Activated CD4-positive, alpha-beta T cell treated with anti-CD3 and anti-CD28 coated beads, Interleukin-2, amount 10 ng/mL, durations not matched to agents 7 days and 5 days (primary cell): ENCODE results near the gene CD82. TPM values are rescaled to one million over a fixed set of nuclear protein-coding genes. Genes with fewer than 3 reads are reported as not detected.

Source experiments
- CTCF ChIA-PET: fragments of 350-600 bp; sonication (Branson Sonifier 250); formaldehyde crosslinking; loops from one replicate; lab custom pipeline; 2021; ENCODE audit warnings: antibody characterized with exemption; lab: Charles Lee
- POLR2A ChIA-PET: fragments of 350-600 bp; sonication (Branson Sonifier 250); formaldehyde crosslinking; loops from one replicate; lab custom pipeline; 2021; ENCODE audit warnings: antibody characterized with exemption; lab: Charles Lee
- DNase-seq: peaks from one replicate; pipeline ENCODE4 v3.0.0-alpha.2; 2020
- H3K27ac Mint-ChIP-seq: one replicate; pipeline ENCODE4 v1.8.0; 2021; ENCODE audit warnings: mild to moderate bottlenecking, moderate library complexity, mixed read lengths
- H3K27me3 Mint-ChIP-seq: one replicate; pipeline ENCODE4 v1.8.0; 2021; ENCODE audit warnings: mixed read lengths
- H3K36me3 Mint-ChIP-seq: one replicate; pipeline ENCODE4 v1.8.0; 2021; ENCODE audit warnings: low read depth, mixed read lengths
- H3K4me1 Mint-ChIP-seq: one replicate; pipeline ENCODE4 v1.8.0; 2021; ENCODE audit warnings: mixed read lengths
- H3K4me3 Mint-ChIP-seq: one replicate; pipeline ENCODE4 v1.8.0; 2021; ENCODE audit warnings: mild to moderate bottlenecking, moderate library complexity, mixed read lengths
- H3K9me3 Mint-ChIP-seq: one replicate; pipeline ENCODE4 v1.8.0; 2021; ENCODE audit warnings: mixed read lengths
- total RNA-seq, 2 experiments: library from RNA; stranded (reverse); gene quantifications; one replicate each; pipeline ENCODE4 v1.2.3, GENCODE V29; 2021

The CD82 gene
- total RNA-seq, 2 experiments from 2014 or later: 126 to 128 TPM

DNA sequence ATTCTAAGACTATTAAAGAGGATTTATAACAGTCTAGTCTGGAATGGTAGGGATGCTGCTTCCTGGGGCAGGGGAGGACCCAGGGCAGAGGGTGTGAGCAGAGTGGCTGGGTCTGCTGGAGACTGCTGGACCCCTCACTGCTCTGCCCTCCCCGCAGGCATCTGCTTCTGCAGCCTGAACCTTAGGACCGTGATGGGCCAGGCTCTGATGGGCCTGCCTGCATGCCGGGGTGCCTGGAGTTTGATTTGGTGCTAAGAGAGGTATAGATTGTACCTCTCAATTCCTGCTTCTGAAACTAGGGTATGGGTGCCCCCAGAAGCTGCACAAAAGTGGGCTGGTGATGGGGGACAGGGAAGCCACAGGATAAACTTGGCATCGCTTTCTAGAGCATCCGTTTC is 54.9 kb downstream of the CD82 start:
- ChIA-PET POLR2A (no interaction called here), CTCF (interaction anchor here (0.5 to 2.3 kb wide), 4 partner anchors 24 to 1240 kb away, joined by 3 to 9 read pairs (median 4); no protein-coding TSS in a partner anchor)
- no peaks in the 10 kb centered on the region for H3K9me3 Mint-ChIP-seq
- no peaks in the 10 kb centered on the region for H3K27me3 Mint-ChIP-seq
- peaks cover 27% of the 10 kb centered on the region for H3K4me1 Mint-ChIP-seq
- no peak for DNase-seq
- no peak overlapping the region for H3K27ac Mint-ChIP-seq
- H3K36me3 Mint-ChIP-seq: peaks cover 18% of the 10 kb centered on the region
- no peak overlapping the region for H3K4me3 Mint-ChIP-seq

DNA sequence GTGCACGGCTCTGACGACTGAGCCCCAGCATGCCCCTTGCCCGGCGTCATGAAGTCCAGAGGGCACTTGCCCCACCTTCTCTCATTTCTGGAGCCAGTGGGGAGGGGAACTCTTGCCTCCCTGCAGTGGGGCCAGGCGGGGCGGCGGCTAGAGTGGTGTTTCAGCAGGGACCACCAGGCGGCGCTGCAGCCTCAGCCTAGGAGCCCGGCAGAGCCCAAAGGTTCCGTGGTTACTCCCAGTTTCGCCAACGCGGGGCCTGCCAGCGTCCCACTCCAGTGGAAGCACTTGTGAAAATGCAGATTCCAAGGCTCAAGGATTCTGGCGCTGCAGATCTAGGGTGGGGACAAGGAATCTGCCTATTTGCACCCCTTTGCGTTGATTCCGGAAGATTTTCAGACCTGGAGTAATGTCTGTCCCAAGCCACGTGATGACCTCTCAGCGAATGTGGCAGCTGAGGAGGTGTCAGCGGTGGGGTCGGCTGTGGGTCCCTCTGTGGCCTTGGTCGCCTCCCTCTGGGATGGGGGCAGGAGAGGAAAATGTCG is 55.7 kb downstream of the CD82 start:
- no peak overlapping the region for H3K27ac Mint-ChIP-seq

DNA sequence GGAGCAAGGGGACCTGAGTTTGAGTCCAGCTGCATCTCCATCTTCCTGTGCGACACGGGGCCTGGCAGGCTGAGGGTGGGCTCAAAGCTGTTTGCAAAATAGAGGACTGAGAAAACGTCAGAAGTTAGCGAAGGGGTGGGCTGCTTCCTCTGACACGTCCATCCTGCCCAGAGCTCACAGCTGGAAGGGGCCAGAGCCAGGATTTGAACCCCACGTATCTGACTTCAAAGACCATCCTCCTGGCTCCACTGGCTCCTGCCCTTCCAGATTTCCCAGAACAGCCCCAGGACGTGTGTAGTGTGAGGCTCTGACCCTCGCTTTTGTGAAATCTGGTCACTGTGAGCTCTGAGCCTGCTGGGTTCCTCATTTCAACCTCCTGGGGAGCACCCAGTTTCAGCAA is 56.3 kb downstream of the CD82 start:
- ChIA-PET CTCF (interaction anchor here (0.7 to 2.3 kb wide), 5 partner anchors 10 to 63 kb away, joined by 3 to 11 read pairs (median 4); no protein-coding TSS in a partner anchor), POLR2A (no interaction called here)

More for the DNA sequence above, 55.7 kb downstream of the CD82 start:
- Mint-ChIP-seq H3K9me3 (no peaks in the 10 kb centered on the region), H3K4me3 (no peak overlapping the region), H3K36me3 (peaks cover 10% of the 10 kb centered on the region), H3K4me1 (peaks cover 24% of the 10 kb centered on the region), H3K27me3 (no peaks in the 10 kb centered on the region)
- DNase-seq: peak; percentile 55
- ChIA-PET POLR2A (no interaction called here), CTCF (interaction anchor here (0.7 to 2.3 kb wide), 4 partner anchors 9 to 63 kb away, joined by 3 to 11 read pairs (median 6); no protein-coding TSS in a partner anchor)

DNA sequence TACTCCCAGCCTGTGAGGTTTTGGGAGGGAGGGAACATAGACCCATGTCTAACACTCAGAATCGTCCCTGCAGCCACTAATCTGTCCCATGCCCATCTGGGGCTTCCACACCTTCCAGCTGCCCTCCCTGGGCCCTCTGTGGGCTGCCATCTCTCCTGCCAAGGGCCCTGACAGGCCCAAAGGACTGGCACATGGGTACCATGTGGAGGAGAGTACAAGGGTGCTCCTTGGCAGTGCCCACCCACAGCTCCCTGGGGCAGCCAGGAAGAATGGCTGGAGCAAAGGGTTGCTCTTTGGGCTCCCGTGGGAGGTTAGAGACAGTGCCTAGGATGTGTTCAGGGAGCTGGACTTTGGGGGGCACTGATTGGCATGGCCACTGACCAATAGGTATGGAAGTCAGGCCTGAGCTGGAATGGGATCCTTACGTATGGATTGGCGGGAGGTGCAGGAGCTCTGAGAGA is 56.8 kb downstream of the CD82 start:
- Mint-ChIP-seq H3K4me3 (no peak overlapping the region), H3K4me1 (peaks cover 18% of the 10 kb centered on the region), H3K9me3 (no peaks in the 10 kb centered on the region), H3K36me3 (peaks cover 6% of the 10 kb centered on the region), H3K27ac (no peak overlapping the region), H3K27me3 (no peaks in the 10 kb centered on the region)
- DNase-seq: peak; percentile 3
- ChIA-PET POLR2A (no interaction called here), CTCF (interaction anchor here (0.7 to 2.3 kb wide), 7 partner anchors 10 to 265 kb away, joined by 3 to 11 read pairs (median 3); no protein-coding TSS in a partner anchor)

More for the DNA sequence above, 56.3 kb downstream of the CD82 start:
- Mint-ChIP-seq H3K4me1 (peaks cover 20% of the 10 kb centered on the region), H3K4me3 (no peak overlapping the region), H3K36me3 (peaks cover 9% of the 10 kb centered on the region), H3K27me3 (no peaks in the 10 kb centered on the region), H3K9me3 (no peaks in the 10 kb centered on the region), H3K27ac (no peak overlapping the region)
- DNase-seq: no peak

DNA sequence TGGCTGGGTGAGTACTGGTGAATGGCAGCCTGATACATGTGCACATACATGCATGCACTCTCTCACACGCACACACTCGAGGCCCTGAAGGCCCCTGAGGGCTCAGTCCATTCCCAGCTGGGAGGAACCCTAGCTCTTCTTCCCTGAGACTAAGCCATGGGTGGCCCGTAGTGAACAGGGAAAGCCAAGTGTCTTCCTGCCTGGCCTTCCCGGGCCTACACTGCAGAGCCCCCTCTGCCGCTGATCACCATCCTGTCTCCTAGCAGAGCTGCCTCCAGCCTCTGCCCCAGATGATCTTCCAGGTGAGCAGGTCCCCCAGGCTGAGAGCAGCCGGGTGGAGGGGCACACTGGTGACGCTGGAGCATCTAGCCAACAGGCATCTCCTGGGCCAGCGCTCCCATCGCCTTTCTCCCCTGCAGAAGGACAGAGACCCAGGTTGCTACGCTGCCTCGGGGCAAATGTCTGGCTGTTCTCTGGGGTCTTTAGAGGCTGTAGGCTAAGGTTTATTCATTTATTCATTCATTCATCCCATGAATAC is 57.3 kb downstream of the CD82 start:
- H3K4me3 Mint-ChIP-seq: no peak overlapping the region
- CTCF ChIA-PET: interaction anchor here (0.7 to 2.2 kb wide), 5 partner anchors 10 to 264 kb away, joined by 3 to 11 read pairs (median 3); no protein-coding TSS in a partner anchor
- POLR2A ChIA-PET: no interaction called here
- H3K36me3 Mint-ChIP-seq: peaks cover 6% of the 10 kb centered on the region
- peaks cover 18% of the 10 kb centered on the region for H3K4me1 Mint-ChIP-seq
- H3K9me3 Mint-ChIP-seq: no peaks in the 10 kb centered on the region
- peak; percentile 4 for DNase-seq
- H3K27me3 Mint-ChIP-seq: no peaks in the 10 kb centered on the region
- H3K27ac Mint-ChIP-seq: no peak overlapping the region

DNA sequence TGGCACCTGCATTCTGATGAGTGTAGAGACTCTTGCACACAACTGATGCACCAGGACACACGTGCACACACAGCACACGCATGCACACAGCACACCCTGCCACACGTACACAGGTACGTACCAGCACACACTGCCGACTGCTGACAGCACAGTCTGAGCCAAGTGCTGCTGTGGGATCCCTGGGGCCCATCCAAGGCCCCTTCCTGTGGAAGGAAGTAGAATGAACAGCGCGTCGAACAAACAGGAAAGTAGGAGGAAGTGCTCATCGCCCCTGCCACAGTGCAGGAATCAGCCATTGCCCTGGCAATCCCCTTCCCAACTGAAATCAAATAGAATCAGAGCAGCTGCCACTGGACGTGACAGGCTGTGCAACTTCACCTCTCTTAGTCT is 57.9 kb downstream of the CD82 start:
- peak; percentile 5 for DNase-seq
- ChIA-PET POLR2A (no interaction called here), CTCF (interaction anchor here (1.7 to 2.2 kb wide), 3 partner anchors 11 to 65 kb away, joined by 3 to 11 read pairs (median 4); no protein-coding TSS in a partner anchor)
- H3K36me3 Mint-ChIP-seq: peaks cover 6% of the 10 kb centered on the region
- no peaks in the 10 kb centered on the region for H3K9me3 Mint-ChIP-seq
- H3K27me3 Mint-ChIP-seq: no peaks in the 10 kb centered on the region
- peaks cover 18% of the 10 kb centered on the region for H3K4me1 Mint-ChIP-seq
- peak overlapping the region; percentile 5 for H3K27ac Mint-ChIP-seq
- H3K4me3 Mint-ChIP-seq: no peak overlapping the region

DNA sequence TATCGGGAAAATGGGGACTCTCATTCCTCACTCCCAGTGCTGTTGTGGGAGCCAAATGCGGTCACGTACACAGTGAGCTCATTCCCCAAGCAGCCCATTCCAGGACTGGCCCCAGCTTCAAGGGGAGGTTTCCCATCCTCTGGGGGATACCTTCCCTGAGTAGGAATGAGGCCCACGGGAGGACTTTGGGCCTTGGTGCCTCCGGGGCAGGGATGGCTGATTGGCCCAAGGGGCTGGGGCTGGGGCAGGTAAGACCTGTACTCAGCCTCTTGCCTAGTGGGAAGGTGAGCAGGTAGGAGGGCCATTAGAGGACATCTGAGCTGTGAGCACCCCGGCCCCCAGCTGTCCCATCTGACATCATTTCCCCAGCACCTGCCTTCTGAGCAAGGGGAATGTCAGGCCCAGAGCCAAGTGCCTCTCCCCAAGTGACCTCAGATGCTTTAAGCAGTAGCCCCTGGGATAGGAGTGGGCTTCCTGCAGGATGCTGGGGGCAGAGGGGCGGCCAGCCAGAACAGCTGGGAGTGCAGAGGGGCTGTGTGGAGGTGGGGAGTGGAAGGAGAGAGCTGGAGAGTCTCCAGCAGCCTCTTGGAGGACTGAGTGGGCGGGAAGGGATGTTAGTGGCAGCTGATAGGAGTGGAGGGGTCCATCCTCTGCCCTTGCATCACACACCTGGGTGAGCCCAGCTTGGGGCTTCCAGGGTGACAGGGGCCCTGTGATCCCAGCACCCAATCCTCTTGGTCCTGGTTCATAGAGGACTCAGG is 58.4 kb downstream of the CD82 start:
- CTCF ChIA-PET: interaction anchor here (0.5 to 1.7 kb wide), 5 partner anchors 9 to 171 kb away, joined by 3 read pairs; no protein-coding TSS in a partner anchor
- Mint-ChIP-seq H3K4me3 (no peak overlapping the region), H3K9me3 (no peaks in the 10 kb centered on the region), H3K4me1 (peaks cover 18% of the 10 kb centered on the region), H3K27ac (peak overlapping the region; percentile 43), H3K36me3 (peaks cover 6% of the 10 kb centered on the region), H3K27me3 (no peaks in the 10 kb centered on the region)
- peak; percentile 5 for DNase-seq
- POLR2A ChIA-PET: no interaction called here

DNA sequence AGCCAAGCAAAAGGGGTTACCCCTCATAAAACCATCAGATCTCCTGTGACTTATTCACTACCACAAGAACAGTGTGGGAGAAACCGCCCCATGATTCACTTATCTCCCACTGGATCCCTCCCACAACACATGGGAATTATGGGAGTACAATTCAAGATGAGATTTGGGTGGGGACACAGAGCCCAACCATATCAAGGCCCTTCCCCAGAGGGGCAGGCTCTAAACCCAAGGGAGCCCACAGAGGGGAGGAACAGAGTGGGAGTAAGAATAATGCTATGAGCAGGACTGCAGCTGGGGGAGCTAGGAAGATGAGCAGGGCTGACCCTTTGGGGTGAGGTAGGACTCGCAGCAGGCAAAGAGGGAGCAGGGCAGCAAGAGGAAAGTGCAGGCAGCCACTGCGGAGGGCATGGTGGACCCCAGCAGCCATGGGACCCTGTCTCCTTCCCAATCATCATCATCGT is 59.3 kb downstream of the CD82 start:
- Mint-ChIP-seq H3K9me3 (no peaks in the 10 kb centered on the region), H3K27ac (no peak overlapping the region), H3K4me3 (no peak overlapping the region), H3K27me3 (no peaks in the 10 kb centered on the region), H3K4me1 (peaks cover 18% of the 10 kb centered on the region), H3K36me3 (peaks cover 5% of the 10 kb centered on the region)
- ChIA-PET CTCF (interaction anchor here (0.6 to 1.7 kb wide), 7 partner anchors 8 to 271 kb away, joined by 3 to 6 read pairs (median 3); no protein-coding TSS in a partner anchor), POLR2A (interaction anchor here (0.6 kb wide), 1 partner anchor 1112 kb away, joined by 3 read pairs; no protein-coding TSS in a partner anchor)
- peak; percentile 5 for DNase-seq

DNA sequence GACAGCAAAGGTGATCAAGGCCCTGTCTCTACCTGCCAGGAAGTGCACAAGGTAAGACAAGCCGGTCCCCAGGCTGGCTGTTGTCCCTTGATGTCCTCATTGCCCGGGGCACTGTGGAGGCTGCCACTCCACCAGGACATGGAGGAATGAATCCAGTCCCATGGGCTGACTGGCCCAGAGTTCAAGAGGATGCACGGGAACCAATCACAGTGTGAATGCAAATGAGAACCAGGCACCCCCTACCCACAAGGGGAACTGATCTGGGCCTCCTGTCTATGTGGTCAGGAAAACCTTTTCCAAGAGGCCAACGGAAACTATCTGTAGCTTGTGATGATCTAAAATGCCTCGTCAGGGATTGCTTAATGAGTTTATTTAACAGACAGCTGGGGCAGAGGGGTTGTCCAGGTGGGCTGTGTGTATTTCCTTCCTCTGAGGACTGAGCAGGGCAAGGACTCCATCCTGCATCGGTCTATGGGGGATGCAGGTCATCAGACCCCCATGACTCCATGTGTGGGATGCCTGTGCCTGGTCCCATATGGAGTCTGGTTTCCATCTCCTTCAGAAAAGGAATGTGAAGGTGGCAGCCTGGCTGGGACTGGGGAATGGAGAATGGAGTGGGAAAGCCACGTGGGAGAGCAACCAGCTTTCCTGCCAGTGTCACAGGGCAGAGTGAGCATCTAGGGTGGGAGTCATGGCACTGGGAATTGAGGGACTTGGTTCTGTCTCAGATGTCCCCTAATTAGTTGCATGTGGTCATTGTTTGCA is 60.5 kb downstream of the CD82 start:
- POLR2A ChIA-PET: no interaction called here
- peak; percentile 5 for DNase-seq
- Mint-ChIP-seq H3K27me3 (no peaks in the 10 kb centered on the region), H3K4me3 (no peak overlapping the region), H3K4me1 (peaks cover 18% of the 10 kb centered on the region), H3K9me3 (no peaks in the 10 kb centered on the region), H3K36me3 (peaks cover 3% of the 10 kb centered on the region), H3K27ac (no peak overlapping the region)
- CTCF ChIA-PET: interaction anchor here (0.8 to 1.5 kb wide), 5 partner anchors 9 to 270 kb away, joined by 3 to 6 read pairs (median 4); no protein-coding TSS in a partner anchor

DNA sequence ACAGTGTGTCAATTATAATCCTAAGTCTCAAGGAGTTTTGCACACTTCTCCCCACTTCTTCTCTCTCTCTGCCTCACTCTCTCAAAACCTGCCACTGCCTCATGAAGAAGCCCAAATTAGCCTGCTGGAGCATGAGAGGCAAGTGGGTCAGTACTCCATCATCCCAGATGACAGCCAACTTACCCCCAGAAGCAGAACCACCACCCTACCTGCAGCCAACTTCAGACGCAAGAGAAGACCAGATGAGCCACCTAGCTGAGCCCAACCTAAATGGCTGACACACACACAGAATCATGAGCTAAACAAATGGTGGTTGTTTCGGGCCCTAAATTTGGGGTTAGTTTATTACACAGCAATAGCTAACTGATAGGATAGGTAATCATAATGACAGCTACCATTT is 61.2 kb downstream of the CD82 start:
- no peaks in the 10 kb centered on the region for H3K9me3 Mint-ChIP-seq
- H3K4me1 Mint-ChIP-seq: peaks cover 16% of the 10 kb centered on the region
- H3K27me3 Mint-ChIP-seq: no peaks in the 10 kb centered on the region
- peak; percentile 1 for DNase-seq
- POLR2A ChIA-PET: no interaction called here
- no peak overlapping the region for H3K4me3 Mint-ChIP-seq
- no peak overlapping the region for H3K27ac Mint-ChIP-seq
- H3K36me3 Mint-ChIP-seq: no peaks in the 10 kb centered on the region
- CTCF ChIA-PET: interaction anchor here (0.5 to 1.8 kb wide), 5 partner anchors 10 to 269 kb away, joined by 3 to 4 read pairs (median 4); no protein-coding TSS in a partner anchor

DNA sequence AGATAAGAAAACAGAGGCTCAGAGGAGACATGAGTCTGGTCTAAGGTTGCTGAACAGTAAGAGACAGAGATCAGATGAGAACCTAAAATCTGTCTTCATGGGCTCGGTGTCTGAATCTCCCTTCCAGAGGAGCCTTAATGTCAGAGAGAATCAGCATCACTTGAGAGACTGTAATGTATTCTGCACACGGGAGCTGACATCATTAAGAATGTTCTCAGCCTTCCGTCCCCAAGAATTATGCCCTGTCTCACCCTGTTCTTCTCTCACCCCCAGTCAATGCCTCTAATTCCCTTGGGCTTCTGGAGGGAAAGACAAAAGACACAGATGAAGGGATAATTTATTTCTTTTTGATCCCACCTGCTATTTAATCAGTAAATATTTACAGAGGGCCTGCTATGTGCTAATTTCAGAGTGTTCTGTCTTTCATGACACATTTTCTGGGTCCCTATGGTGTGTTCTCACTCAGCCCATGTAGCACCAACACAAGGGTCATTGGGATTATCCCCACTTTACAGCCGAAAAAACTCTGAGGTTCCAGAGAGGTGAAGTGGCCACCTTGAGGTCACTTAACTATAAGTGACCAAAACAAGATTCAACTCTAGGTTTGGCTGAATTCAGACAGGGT is 61.8 kb downstream of the CD82 start:
- Mint-ChIP-seq H3K9me3 (no peaks in the 10 kb centered on the region), H3K4me3 (no peak overlapping the region), H3K36me3 (no peaks in the 10 kb centered on the region), H3K4me1 (peaks cover 14% of the 10 kb centered on the region), H3K27me3 (no peaks in the 10 kb centered on the region), H3K27ac (no peak overlapping the region)
- CTCF ChIA-PET: interaction anchor here (0.5 to 1.8 kb wide), 2 partner anchors 70 to 183 kb away, joined by 3 to 4 read pairs; no protein-coding TSS in a partner anchor
- DNase-seq: peak; percentile 2
- POLR2A ChIA-PET: no interaction called here
